Measurements from ENCODE around the gene SLFN12L.
"Not testable (repeated sequence)": the region's sequence is repeated elsewhere in the genome, so short reads cannot be mapped to it uniquely, and the experiment has no call there.

Gene SLFN12L

DNA sequence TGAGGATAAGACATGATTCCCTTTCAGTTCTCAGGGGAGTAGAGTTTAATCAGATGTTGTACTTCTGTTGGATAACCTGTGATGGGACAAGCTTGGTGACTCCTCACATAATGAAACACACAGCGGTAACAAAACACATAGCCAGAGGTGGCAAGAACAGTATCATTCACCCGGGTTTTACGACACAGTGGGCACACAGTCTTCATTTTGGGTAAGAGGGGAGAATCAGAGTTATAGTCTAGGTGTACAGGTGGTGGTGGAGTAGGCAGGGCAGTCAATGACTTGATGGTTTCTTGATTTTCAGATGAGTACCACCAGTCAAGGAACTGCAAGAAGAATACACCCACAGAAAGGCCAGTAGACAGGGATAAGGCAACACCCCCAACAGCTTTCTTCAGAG lies 38.3 kb upstream of the SLFN12L start:
- no peak for ATAC-seq
- TF ChIP-seq ESRRG (CRISPR knock-in tag; IDR thresholded peaks at IDR 0.05) (no peak), PPARA (CRISPR knock-in tag; IDR thresholded peaks at IDR 0.05; ENCODE audit: borderline replicate concordance) (no peak), ZFP3 (CRISPR knock-in tag; IDR thresholded peaks at IDR 0.05) (no peak), ZNF565 (CRISPR knock-in tag; conservative IDR thresholded peaks at IDR 0.05; ENCODE audit: low read depth) (no peak), ARNTL (CRISPR knock-in tag; IDR thresholded peaks at IDR 0.05; ENCODE audit: borderline replicate concordance, low read depth) (no peak), TCF4 (CRISPR knock-in tag; IDR thresholded peaks at IDR 0.05; ENCODE audit: borderline replicate concordance) (no peak)
- TF ChIP-seq, protein P1, sequence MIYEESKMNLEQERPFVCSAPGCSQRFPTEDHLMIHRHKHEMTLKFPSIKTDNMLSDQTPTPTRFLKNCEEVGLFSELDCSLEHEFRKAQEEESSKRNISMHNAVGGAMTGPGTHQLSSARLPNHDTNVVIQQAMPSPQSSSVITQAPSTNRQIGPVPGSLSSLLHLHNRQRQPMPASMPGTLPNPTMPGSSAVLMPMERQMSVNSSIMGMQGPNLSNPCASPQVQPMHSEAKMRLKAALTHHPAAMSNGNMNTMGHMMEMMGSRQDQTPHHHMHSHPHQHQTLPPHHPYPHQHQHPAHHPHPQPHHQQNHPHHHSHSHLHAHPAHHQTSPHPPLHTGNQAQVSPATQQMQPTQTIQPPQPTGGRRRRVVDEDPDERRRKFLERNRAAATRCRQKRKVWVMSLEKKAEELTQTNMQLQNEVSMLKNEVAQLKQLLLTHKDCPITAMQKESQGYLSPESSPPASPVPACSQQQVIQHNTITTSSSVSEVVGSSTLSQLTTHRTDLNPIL (CRISPR knock-in tag; IDR thresholded peaks at IDR 0.05; ENCODE audit: low read depth) = no peak
- TF ChIP-seq, protein P2, sequence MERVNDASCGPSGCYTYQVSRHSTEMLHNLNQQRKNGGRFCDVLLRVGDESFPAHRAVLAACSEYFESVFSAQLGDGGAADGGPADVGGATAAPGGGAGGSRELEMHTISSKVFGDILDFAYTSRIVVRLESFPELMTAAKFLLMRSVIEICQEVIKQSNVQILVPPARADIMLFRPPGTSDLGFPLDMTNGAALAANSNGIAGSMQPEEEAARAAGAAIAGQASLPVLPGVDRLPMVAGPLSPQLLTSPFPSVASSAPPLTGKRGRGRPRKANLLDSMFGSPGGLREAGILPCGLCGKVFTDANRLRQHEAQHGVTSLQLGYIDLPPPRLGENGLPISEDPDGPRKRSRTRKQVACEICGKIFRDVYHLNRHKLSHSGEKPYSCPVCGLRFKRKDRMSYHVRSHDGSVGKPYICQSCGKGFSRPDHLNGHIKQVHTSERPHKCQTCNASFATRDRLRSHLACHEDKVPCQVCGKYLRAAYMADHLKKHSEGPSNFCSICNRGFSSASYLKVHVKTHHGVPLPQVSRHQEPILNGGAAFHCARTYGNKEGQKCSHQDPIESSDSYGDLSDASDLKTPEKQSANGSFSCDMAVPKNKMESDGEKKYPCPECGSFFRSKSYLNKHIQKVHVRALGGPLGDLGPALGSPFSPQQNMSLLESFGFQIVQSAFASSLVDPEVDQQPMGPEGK (CRISPR knock-in tag; IDR thresholded peaks at IDR 0.05; ENCODE audit: borderline replicate concordance) = no peak
- TF ChIP-seq, protein P3, sequence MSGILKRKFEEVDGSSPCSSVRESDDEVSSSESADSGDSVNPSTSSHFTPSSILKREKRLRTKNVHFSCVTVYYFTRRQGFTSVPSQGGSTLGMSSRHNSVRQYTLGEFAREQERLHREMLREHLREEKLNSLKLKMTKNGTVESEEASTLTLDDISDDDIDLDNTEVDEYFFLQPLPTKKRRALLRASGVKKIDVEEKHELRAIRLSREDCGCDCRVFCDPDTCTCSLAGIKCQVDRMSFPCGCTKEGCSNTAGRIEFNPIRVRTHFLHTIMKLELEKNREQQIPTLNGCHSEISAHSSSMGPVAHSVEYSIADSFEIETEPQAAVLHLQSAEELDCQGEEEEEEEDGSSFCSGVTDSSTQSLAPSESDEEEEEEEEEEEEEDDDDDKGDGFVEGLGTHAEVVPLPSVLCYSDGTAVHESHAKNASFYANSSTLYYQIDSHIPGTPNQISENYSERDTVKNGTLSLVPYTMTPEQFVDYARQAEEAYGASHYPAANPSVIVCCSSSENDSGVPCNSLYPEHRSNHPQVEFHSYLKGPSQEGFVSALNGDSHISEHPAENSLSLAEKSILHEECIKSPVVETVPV (CRISPR knock-in tag; IDR thresholded peaks at IDR 0.05) = no peak

GRCh38 chr17:35569405-35569804 lies 31.9 kb upstream of the SLFN12L start:
- TF ChIP-seq ZFP3 (CRISPR knock-in tag; IDR thresholded peaks at IDR 0.05) (no peak), CSDC2 (CRISPR knock-in tag; IDR thresholded peaks at IDR 0.05) (no peak), ISL1 (CRISPR knock-in tag; IDR thresholded peaks at IDR 0.05) (no peak)
- no peak for ATAC-seq

DNA sequence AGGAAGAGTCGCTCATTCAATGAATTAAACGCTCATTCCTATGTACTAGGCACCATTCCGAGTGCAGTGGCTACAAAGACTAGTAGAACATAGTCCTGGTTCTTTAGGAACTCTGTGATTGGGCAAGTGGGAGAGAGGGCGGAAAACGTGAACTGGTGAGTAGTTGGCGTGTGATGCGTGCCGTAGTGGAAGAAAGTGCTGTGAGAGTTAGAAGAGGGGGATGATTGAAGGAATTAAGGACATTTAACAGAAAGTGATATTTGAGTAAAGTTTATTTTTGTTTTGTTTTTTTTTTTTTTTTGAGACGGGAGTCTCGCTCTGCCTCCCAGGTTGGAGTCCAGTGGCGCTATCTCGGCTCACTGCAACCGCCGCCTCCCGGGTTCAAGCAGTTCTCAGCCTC lies 31.1 kb upstream of the SLFN12L start:
- ATAC-seq = peak; percentile 68
- TF ChIP-seq RARB (CRISPR knock-in tag; IDR thresholded peaks at IDR 0.05) = no peak
- no peak for TF ChIP-seq ZNF70 (CRISPR knock-in tag; IDR thresholded peaks at IDR 0.05)
- no peak for TF ChIP-seq GLIS3 (CRISPR knock-in tag; IDR thresholded peaks at IDR 0.05)
- TF ChIP-seq, protein P4, sequence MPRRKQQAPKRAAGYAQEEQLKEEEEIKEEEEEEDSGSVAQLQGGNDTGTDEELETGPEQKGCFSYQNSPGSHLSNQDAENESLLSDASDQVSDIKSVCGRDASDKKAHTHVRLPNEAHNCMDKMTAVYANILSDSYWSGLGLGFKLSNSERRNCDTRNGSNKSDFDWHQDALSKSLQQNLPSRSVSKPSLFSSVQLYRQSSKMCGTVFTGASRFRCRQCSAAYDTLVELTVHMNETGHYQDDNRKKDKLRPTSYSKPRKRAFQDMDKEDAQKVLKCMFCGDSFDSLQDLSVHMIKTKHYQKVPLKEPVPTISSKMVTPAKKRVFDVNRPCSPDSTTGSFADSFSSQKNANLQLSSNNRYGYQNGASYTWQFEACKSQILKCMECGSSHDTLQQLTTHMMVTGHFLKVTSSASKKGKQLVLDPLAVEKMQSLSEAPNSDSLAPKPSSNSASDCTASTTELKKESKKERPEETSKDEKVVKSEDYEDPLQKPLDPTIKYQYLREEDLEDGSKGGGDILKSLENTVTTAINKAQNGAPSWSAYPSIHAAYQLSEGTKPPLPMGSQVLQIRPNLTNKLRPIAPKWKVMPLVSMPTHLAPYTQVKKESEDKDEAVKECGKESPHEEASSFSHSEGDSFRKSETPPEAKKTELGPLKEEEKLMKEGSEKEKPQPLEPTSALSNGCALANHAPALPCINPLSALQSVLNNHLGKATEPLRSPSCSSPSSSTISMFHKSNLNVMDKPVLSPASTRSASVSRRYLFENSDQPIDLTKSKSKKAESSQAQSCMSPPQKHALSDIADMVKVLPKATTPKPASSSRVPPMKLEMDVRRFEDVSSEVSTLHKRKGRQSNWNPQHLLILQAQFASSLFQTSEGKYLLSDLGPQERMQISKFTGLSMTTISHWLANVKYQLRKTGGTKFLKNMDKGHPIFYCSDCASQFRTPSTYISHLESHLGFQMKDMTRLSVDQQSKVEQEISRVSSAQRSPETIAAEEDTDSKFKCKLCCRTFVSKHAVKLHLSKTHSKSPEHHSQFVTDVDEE (CRISPR knock-in tag; IDR thresholded peaks at IDR 0.05) = no peak
- no peak for TF ChIP-seq ZFP3 (CRISPR knock-in tag; IDR thresholded peaks at IDR 0.05)

GRCh38 chr17:35566968-35567367 lies 29.5 kb upstream of the SLFN12L start:
- TF ChIP-seq, protein P4 (CRISPR knock-in tag; IDR thresholded peaks at IDR 0.05) = no peak
- TF ChIP-seq OSR1 (CRISPR knock-in tag; IDR thresholded peaks at IDR 0.05) = no peak
- TF ChIP-seq ISL1 (CRISPR knock-in tag; IDR thresholded peaks at IDR 0.05) = no peak
- no peak for TF ChIP-seq ZFP30 (CRISPR knock-in tag; IDR thresholded peaks at IDR 0.05)
- no peak for TF ChIP-seq TOX (CRISPR knock-in tag; IDR thresholded peaks at IDR 0.05; ENCODE audit: borderline replicate concordance)
- TF ChIP-seq GLIS3 (CRISPR knock-in tag; IDR thresholded peaks at IDR 0.05) = no peak
- TF ChIP-seq CSDC2 (CRISPR knock-in tag; IDR thresholded peaks at IDR 0.05) = no peak
- TF ChIP-seq ESRRG (CRISPR knock-in tag; IDR thresholded peaks at IDR 0.05) = no peak
- no peak for TF ChIP-seq TCF4 (CRISPR knock-in tag; IDR thresholded peaks at IDR 0.05; ENCODE audit: borderline replicate concordance)
- TF ChIP-seq, protein P1 (CRISPR knock-in tag; IDR thresholded peaks at IDR 0.05; ENCODE audit: low read depth) = no peak
- no peak for TF ChIP-seq ZNF8 (CRISPR knock-in tag; IDR thresholded peaks at IDR 0.05)
- TF ChIP-seq, protein P5, sequence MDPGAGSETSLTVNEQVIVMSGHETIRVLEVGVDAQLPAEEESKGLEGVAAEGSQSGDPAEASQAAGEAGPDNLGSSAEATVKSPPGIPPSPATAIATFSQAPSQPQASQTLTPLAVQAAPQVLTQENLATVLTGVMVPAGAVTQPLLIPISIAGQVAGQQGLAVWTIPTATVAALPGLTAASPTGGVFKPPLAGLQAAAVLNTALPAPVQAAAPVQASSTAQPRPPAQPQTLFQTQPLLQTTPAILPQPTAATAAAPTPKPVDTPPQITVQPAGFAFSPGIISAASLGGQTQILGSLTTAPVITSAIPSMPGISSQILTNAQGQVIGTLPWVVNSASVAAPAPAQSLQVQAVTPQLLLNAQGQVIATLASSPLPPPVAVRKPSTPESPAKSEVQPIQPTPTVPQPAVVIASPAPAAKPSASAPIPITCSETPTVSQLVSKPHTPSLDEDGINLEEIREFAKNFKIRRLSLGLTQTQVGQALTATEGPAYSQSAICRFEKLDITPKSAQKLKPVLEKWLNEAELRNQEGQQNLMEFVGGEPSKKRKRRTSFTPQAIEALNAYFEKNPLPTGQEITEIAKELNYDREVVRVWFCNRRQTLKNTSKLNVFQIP (CRISPR knock-in tag; IDR thresholded peaks at IDR 0.05; ENCODE audit: borderline replicate concordance, low read depth) = no peak
- no peak for TF ChIP-seq BACH2 (CRISPR knock-in tag; IDR thresholded peaks at IDR 0.05; ENCODE audit: borderline replicate concordance)
- TF ChIP-seq ZNF70 (CRISPR knock-in tag; IDR thresholded peaks at IDR 0.05) = no peak
- TF ChIP-seq PPARA (CRISPR knock-in tag; IDR thresholded peaks at IDR 0.05; ENCODE audit: borderline replicate concordance) = no peak
- no peak for ATAC-seq

DNA sequence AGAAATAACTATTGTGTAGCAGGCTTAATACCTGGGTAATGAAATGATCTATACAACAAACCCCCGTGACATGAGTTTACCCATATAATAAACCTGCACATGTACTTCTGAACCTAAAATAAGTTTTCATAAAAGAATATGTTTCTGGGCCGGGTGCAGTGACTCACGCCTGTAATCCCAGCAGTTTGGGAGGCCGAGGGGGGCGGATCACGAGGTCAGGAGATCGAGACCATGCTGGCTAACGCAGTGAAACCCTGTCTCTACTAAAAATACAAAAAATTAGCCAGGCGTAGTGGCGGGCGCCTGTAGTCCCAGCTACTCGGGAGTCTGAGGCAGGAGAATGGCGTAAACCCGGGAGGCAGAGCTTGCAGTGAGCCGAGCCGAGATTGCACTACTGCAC lies 25.7 kb upstream of the SLFN12L start:
- ATAC-seq = not testable (repeated sequence)
